GM18505 (cell line): Measurements from ENCODE around the gene CARNS1.
A peak's percentile ranks its signal among the peaks of the same experiment; 100 is the strongest.

Experiments used
- ATAC-seq: cut with Tn5 transposase; IDR thresholded peaks from one replicate; pipeline ENCODE4 v1.9.1; 2021; ENCODE audit not compliant: unreplicated experiment
- POLR2A ChIP-seq: IDR thresholded peaks from 4 replicates; pipeline ENCODE4 v1.6.1; 2011; ENCODE audit warnings: borderline replicate concordance; ENCODE audit not compliant: insufficient read depth, insufficient read length; ENCODE audit errors: extremely low read depth

CARNS1 gene

GRCh38 chr11:67381244-67381972 lies 34.1 kb upstream of the CARNS1 start:
- no peak for TF ChIP-seq POLR2A
- no peak for ATAC-seq

GRCh38 chr11:67382276-67383136 lies 33.0 kb upstream of the CARNS1 start:
- no peak for TF ChIP-seq POLR2A

GRCh38 chr11:67384851-67385366 lies 30.6 kb upstream of the CARNS1 start:
- no peak for ATAC-seq
- TF ChIP-seq POLR2A: no peak

More at GRCh38 chr11:67382276-67383136, 33.0 kb upstream of the CARNS1 start:
- ATAC-seq: no peak

GRCh38 chr11:67387069-67387468 lies 28.4 kb upstream of the CARNS1 start:
- no peak for ATAC-seq
- no peak for TF ChIP-seq POLR2A

GRCh38 chr11:67387518-67387917 lies 28.0 kb upstream of the CARNS1 start:
- TF ChIP-seq POLR2A: no peak
- no peak for ATAC-seq

- ATAC-seq: no peak
Measured at GRCh38 chr11:67389477-67389876, 26.0 kb upstream of the CARNS1 start.

GRCh38 chr11:67390947-67391303 lies 24.6 kb upstream of the CARNS1 start:
- ATAC-seq: no peak
- no peak for TF ChIP-seq POLR2A

More at GRCh38 chr11:67389477-67389876, 26.0 kb upstream of the CARNS1 start:
- no peak for TF ChIP-seq POLR2A

GRCh38 chr11:67391304-67392182 lies 23.9 kb upstream of the CARNS1 start, which contains the start of gene RAD9A:
TSS of gene RAD9A (plus strand) at chr11:67391986. CDS start at chr11:67392045, 59 bp downstream.
- ATAC-seq: peak; percentile 68

GRCh38 chr11:67392183-67392715 lies 23.2 kb upstream of the CARNS1 start:
- TF ChIP-seq POLR2A: no peak
- peak; percentile 10 for ATAC-seq

More at GRCh38 chr11:67391304-67392182, 23.9 kb upstream of the CARNS1 start, which contains the start of gene RAD9A:
- peak; percentile 77 for TF ChIP-seq POLR2A

GRCh38 chr11:67393437-67393836 lies 22.0 kb upstream of the CARNS1 start:
- ATAC-seq: no peak
- TF ChIP-seq POLR2A: no peak

- no peak for TF ChIP-seq POLR2A
- ATAC-seq: no peak
Measured at GRCh38 chr11:67393990-67394389, 21.5 kb upstream of the CARNS1 start.

- no peak for ATAC-seq
- no peak for TF ChIP-seq POLR2A
Measured at GRCh38 chr11:67395555-67396258, 19.8 kb upstream of the CARNS1 start.

GRCh38 chr11:67396259-67396581 lies 19.3 kb upstream of the CARNS1 start:
- ATAC-seq: no peak
- no peak for TF ChIP-seq POLR2A
